DMS53 treated with DMSO at 0.1 percent for 48 hours (cell line): ENCODE data around the gene MPC1.

Experiments
- DNase-seq: peaks from one replicate; lab custom pipeline; 2025; ENCODE audit not compliant: unreplicated experiment; lab: John Stamatoyannopoulos, UW

MPC1 gene

GRCh38 chr6:166382933-166383801 lies at the start of gene MPC1:
Gene MPC1, minus strand, starts transcription at chr6:166382940. Its CDS starts 64 bp downstream, at chr6:166382876.
- peak; percentile 84 for DNase-seq

- no peak for DNase-seq
Observed at GRCh38 chr6:166430269-166430668, 47.5 kb upstream of the MPC1 start.

- DNase-seq: no peak
Observed at GRCh38 chr6:166424431-166424830, 41.7 kb upstream of the MPC1 start.

- DNase-seq: no peak
Observed at GRCh38 chr6:166423781-166424180, 41.0 kb upstream of the MPC1 start.

GRCh38 chr6:166423051-166423745 lies 40.5 kb upstream of the MPC1 start:
- DNase-seq: no peak

GRCh38 chr6:166422201-166422940 lies 39.6 kb upstream of the MPC1 start:
- DNase-seq: no peak

- no peak for DNase-seq
Observed at GRCh38 chr6:166420351-166420750, 37.6 kb upstream of the MPC1 start.

- DNase-seq: no peak
Observed at GRCh38 chr6:166419717-166420116, 37.0 kb upstream of the MPC1 start.

- DNase-seq: no peak
Observed at GRCh38 chr6:166419286-166419685, 36.5 kb upstream of the MPC1 start.

- no peak for DNase-seq
Observed at GRCh38 chr6:166418691-166419143, 36.0 kb upstream of the MPC1 start.

GRCh38 chr6:166417285-166417691 lies 34.5 kb upstream of the MPC1 start:
- no peak for DNase-seq

GRCh38 chr6:166415833-166416347 lies 33.1 kb upstream of the MPC1 start:
- no peak for DNase-seq

GRCh38 chr6:166415306-166415705 lies 32.6 kb upstream of the MPC1 start:
- no peak for DNase-seq

GRCh38 chr6:166413491-166413951 lies 30.8 kb upstream of the MPC1 start:
- no peak for DNase-seq

GRCh38 chr6:166412911-166413384 lies 30.2 kb upstream of the MPC1 start:
- no peak for DNase-seq

GRCh38 chr6:166412156-166412910 lies 29.6 kb upstream of the MPC1 start:
- DNase-seq: no peak

GRCh38 chr6:166411721-166412151 lies 29.0 kb upstream of the MPC1 start:
- DNase-seq: no peak

- DNase-seq: no peak
Observed at GRCh38 chr6:166411271-166411670, 28.5 kb upstream of the MPC1 start.

GRCh38 chr6:166410426-166410935 lies 27.7 kb upstream of the MPC1 start:
- DNase-seq: no peak
